IPS-20b (cell line): Measurements from ENCODE around the gene JCAD.

Source experiments
- H3K27ac ChIP-seq: one replicate; pipeline ENCODE4 v1.5.1; 2013; ENCODE audit warnings: low read length
- H3K27me3 ChIP-seq: 2 replicates; pipeline ENCODE4 v1.6.1; 2013; ENCODE audit warnings: mild to moderate bottlenecking, low read length, inconsistent platforms; ENCODE audit not compliant: insufficient read depth
- H3K36me3 ChIP-seq: 2 replicates; pipeline ENCODE4 v1.6.1; 2013; ENCODE audit warnings: low read depth, mild to moderate bottlenecking, inconsistent platforms, low read length, moderate library complexity; ENCODE audit not compliant: insufficient read depth
- H3K4me1 ChIP-seq: 2 replicates; pipeline ENCODE4 v1.6.1; 2013; ENCODE audit warnings: mild to moderate bottlenecking, control low read depth, inconsistent platforms, low read length, moderate library complexity; ENCODE audit not compliant: insufficient read depth
- H3K4me3 ChIP-seq: 2 replicates; pipeline ENCODE4 v1.5.1; 2013; ENCODE audit warnings: mild to moderate bottlenecking, low read length, inconsistent platforms
- H3K9ac ChIP-seq: 2 replicates; pipeline ENCODE4 v1.6.1; 2013; ENCODE audit warnings: low read depth, mild to moderate bottlenecking, inconsistent platforms, low read length, moderate library complexity
- H3K9me3 ChIP-seq: 2 replicates; pipeline ENCODE4 v1.6.1; 2013; ENCODE audit warnings: mild to moderate bottlenecking, low read depth, low read length, inconsistent platforms; ENCODE audit not compliant: insufficient read depth

The JCAD gene

DNA sequence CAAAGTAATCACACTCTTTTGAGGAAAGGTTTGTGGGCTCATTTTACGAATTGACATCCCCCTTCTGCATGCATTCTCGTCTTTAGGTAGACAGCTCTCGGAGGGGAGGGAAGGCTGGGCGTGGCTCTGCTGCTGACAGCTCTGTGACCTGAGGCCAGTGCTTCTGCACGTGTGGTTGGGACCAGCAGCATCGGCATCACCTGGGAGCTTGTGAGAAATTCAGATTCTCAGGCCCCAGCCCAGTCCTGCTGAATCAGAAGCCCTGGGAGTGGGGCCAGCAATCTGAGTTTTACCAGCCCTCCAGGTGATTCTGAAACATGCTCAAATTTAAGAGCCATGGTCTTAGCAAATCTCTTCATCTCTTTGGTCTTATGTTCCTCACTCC is 89.4 kb downstream of the JCAD start:
- Histone ChIP-seq H3K27me3 (no peaks in the 10 kb centered on the region), H3K36me3 (no peaks in the 10 kb centered on the region), H3K27ac (no peak overlapping the region), H3K9me3 (no peaks in the 10 kb centered on the region), H3K4me1 (no peaks in the 10 kb centered on the region), H3K9ac (no peak overlapping the region), H3K4me3 (no peak overlapping the region)

DNA sequence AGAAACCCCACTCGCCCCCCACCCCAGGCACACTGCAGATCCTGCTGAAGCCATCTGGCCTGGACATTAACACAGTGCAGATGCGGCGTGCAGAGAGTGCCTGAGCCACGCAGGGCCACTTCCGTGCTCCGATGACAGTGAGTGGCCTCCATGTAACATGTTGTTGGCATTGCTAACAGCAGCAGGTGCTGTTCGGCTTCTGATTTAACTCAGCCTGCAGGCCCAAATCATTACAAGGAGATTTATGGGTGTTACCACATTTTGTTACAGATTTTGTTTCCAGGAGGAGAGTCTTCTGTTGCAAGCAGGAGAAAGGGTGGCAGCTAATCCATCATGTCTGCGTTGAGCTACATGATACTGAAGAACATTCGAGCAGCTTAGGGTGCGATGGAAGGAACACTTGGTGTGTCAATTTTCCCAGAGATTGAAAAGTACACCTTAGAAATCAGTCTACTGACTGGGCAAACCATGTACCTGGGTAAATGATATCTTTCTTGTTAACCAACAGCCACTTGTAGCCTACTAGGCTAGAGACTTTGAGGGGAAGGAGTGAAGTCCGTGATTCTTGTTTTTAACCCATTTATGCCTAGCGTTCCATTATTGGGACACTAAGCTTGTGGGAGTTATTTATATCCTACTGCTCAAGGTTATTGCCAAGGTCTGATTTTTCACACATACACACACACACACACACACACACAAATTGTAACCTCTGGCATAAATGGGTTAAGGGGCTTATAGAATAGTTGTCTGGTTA is 90.0 kb downstream of the JCAD start:
- Histone ChIP-seq H3K36me3 (no peaks in the 10 kb centered on the region), H3K4me1 (no peaks in the 10 kb centered on the region), H3K27ac (no peak overlapping the region), H3K9ac (no peak overlapping the region), H3K4me3 (no peak overlapping the region), H3K27me3 (no peaks in the 10 kb centered on the region), H3K9me3 (no peaks in the 10 kb centered on the region)

DNA sequence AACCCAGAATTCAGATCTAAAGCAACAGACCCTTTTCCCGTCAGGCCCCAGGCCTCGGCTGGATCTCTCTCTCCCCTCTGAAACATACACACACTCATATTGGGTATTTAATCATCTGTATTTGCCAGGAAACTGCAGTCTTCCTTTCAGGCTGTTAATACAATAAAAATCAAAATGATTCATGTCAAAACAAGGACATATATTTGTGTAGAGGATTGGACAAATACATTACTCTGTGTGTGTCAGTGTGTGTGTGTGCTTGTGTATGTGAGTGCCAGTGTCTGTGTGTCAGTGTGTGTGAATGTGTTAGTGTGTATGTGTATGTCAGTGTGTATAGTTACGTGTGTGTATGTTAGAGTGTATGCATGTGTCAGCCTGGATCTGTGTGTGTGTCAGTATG is 90.8 kb downstream of the JCAD start:
- Histone ChIP-seq H3K27ac (no peak overlapping the region), H3K4me3 (no peak overlapping the region), H3K4me1 (no peaks in the 10 kb centered on the region), H3K27me3 (no peaks in the 10 kb centered on the region), H3K36me3 (no peaks in the 10 kb centered on the region), H3K9ac (no peak overlapping the region), H3K9me3 (no peaks in the 10 kb centered on the region)

DNA sequence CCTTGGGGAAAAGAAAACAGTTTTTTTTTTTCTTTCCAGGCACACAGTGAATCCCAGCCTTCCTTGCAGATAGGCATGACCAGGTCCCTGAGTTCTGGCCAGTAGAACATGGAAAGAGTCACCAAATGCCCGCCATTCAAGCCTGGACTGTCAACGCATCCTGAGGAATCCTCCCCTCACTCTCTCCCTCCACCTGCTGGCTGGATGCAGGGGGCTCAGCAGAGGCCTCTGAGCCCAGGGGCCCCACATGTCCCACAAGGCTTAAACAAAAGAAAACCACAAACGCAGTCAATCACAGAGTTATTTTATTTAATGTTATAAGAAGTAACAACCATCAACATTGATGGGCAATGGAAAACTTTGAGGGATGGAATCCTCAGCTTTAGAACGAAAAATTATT is 93.1 kb downstream of the JCAD start:
- H3K9me3 ChIP-seq: no peaks in the 10 kb centered on the region
- H3K27ac ChIP-seq: no peak overlapping the region
- no peaks in the 10 kb centered on the region for H3K4me1 ChIP-seq
- H3K4me3 ChIP-seq: no peak overlapping the region
- no peaks in the 10 kb centered on the region for H3K27me3 ChIP-seq
- no peak overlapping the region for H3K9ac ChIP-seq
- no peaks in the 10 kb centered on the region for H3K36me3 ChIP-seq
